RPMI7951 (cell line): ENCODE results near the gene TMEM131L. TPM values are rescaled to one million over a fixed set of nuclear protein-coding genes. Genes with fewer than 3 reads are reported as not detected.

Experiments
- total RNA-seq: library from RNA; depleted of rRNA; stranded (reverse); fragments of >200 nt; shearing (Covaris generic); gene quantifications from 2 replicates; pipeline ENCODE4 v1.2.3, GENCODE V29; 2014; rRNA removed

The TMEM131L gene
- total RNA-seq, 1 experiment from 2014 or later = 11.7 TPM

Other genes with a start within 250 kb of the TMEM131L start
- 27.2 and 36.0 TPM in 2 replicates for gene MND1, start 121.7 kb upstream of the TMEM131L start, total RNA-seq
- 8.8 and 11.3 TPM in 2 replicates for gene TLR2, start 217.9 kb downstream of the TMEM131L start, total RNA-seq